CD4-positive, alpha-beta T cell treated with Interleukin-1 beta for 1 hour (primary cell): ENCODE data around the gene CDH4.

Source experiments
- DNase-seq, 2 donors: peaks; one replicate each; pipeline ENCODE4 v3.0.0-alpha.2; 2020 to 2022

Gene CDH4

DNA sequence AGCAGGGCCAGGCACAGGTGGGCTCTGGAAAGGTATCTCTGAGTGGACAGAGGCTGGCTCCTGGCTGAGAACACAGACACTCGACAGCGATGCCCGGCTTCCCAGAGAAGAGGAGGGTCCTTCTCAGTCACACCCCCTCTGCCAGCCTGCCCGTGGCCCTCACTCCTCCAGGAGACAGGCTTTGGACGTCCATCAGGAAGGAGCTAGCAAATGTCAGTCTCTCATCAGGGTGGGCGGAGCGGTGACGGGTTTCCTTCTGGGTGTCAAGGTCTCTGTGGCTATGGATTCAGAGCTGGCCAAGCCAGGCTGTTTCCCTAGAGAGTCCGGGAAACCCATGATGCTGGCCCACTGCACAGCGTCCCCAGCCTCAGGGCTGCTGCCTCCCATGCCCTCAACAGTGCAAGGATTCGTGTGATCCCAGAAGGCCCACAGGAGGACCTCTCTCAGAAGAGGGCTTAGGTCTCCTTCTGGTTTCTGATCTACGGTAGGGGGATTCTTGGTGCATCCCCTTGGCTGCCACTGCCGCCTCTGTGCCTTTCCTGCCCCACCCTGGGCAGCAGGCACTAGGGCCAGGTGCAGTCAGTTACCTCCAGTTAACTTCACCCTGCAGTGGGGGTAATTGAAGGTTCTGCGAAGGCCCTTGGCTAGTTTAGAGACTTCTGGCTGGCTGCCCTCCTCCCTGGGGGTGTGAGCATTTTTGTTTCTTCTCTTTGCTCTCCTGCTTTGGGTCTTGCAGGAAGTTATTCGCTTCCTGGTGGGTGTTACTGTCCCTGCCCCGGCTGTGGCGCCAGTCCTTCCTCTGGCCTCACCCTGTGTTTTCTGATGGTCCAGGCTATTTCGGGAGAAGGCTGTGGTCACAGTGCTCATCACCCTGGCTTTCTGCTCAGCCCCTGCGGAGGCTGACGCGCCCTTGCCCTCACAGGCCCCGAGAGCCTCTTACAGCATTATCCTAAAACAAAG lies 80.2 kb downstream of the CDH4 start:
- no peak for DNase-seq

DNA sequence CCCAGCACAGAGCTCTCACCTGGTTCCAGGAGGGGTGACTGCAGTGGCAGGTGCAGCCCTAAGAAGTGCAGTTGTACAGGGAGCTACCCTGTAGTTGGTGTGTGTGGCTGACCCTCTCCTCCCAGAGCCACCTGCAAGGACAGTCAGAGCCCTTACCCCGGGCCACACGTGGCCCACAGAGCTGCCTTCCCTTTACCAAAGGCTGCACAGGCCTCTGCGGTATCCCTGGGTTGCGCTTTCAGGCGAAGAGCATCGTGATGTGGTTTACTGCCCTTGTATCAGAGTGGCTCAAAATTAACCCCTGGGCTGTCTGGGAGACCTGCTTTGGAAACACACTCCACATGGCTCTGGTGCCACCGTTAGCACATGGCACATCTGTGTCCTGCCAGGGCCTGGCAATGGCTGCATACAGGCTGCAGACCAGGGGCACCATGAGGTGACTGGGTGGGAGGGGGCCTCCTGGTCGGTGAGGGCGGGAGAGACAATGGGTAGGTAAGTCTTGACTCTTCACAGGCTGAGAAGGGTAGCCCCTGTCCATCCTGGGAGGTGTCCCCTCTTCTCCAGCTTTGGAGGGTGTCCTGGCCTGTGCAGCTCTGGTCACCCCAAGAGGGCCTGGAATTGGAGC lies 81.5 kb downstream of the CDH4 start:
- DNase-seq: no peak

DNA sequence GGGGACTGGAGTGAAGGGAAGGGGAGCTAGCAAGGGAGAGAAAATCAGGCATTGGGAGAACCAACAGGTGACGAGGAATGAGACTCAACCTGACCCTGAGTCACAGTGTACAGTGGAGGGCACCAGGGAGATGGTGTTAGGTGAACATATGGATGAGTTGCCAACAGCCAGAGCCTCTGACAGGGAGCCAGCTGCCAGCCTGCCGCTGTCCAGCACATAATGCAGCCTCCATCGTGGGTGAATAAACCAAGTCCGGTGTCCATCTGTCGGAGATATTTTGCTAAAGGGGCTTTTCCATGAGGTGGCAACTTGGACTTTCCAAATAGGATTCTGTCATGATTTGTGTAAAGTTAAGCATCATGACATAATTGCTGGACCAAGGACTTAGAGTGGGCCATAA lies 88.1 kb downstream of the CDH4 start:
- no peak for DNase-seq

DNA sequence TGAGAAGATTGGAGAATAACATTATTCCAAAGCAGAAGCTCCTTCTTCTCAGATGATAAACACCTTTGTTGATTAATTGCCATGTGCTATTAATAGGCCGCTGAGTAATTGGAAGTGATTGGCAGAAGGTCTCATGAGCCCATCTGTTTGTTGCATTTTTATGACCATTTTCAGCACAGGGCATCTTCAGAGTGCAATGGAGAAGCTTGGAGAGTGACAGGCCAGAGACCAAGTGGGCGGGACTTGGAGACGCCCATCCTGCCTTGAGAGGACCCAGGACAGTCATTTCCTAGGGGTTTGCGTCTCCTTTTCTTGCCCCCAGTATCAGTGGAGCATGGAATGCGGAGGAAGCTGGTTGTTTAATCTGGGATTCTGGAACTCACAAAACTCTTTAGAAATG lies 89.5 kb downstream of the CDH4 start:
- DNase-seq: no peak

DNA sequence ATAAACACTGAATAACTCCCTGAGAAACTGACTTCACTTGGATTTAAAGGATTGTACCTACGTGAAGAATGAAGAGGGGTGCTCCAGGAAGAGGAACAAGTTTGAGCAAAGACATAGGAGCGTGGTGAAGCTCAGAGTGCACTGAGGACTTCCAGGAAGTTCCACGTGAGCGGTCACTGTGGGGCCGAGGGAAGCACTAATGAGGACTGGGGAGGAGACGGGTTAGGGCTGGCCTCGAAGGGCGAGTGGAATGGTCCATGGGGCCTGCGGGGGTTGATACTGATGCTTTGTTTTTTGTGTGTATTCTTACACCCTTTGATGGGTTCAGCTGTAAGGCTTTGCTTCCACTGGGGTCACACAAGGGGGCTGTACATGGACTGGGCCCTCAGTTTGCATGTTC lies 91.9 kb downstream of the CDH4 start:
- DNase-seq: no peak

DNA sequence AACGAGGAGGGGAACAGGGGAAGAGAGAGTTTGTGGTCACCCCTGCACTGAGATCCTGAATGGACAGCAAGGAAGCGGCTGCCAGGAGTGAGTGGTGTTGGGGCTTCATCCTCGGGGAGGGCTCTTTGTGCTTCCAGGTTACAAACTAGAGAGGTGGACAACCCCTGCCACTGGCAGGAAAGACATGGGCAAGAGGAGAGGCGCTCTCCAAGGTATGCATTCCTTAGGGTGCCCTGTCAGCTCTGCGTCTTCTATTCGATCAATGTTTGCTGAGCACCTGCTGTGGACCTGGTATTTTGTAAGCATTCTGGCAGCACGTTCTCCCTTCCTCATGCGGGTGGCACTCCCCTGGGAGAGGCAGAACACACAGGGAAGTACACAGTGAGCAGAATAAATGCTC lies 93.6 kb downstream of the CDH4 start:
- DNase-seq: no peak

DNA sequence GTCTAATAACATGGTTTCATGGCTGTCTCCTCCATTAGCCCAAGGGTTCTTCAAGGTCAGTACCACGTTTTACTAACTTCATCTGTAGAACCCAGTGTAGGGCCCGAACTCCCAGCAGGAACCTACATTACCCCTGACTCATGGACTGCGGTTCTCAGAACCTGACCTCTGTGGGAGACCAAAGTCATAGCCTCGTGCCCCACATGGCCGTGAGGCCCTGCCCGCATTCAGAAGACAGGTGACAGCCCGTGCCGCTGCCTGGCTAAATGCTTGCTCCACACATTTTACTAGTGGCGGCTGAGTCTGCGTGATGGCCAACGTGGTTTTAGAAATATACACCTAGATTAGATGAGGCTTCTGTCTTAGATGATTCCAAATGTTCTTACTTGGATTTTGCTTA lies 94.9 kb downstream of the CDH4 start:
- DNase-seq: no peak

DNA sequence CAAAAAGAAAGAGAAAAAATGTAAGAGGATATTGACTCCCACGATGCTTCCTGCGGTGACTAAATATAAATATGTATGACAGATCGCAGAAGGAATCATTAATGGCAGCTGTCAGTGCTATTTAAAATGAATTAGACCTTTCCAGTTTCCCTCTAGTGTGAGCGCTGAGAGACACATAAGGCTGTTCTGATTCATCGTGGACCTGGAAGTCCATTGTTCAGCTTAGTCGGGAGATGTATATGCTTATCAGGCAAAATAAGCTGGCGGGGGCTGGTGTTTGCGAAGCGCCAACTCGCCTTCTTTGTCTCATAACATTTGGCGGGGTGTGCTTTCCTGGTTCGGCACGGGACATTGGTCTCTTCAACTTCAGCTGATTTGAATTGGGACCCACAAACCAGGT lies 95.4 kb downstream of the CDH4 start:
- DNase-seq: no peak

DNA sequence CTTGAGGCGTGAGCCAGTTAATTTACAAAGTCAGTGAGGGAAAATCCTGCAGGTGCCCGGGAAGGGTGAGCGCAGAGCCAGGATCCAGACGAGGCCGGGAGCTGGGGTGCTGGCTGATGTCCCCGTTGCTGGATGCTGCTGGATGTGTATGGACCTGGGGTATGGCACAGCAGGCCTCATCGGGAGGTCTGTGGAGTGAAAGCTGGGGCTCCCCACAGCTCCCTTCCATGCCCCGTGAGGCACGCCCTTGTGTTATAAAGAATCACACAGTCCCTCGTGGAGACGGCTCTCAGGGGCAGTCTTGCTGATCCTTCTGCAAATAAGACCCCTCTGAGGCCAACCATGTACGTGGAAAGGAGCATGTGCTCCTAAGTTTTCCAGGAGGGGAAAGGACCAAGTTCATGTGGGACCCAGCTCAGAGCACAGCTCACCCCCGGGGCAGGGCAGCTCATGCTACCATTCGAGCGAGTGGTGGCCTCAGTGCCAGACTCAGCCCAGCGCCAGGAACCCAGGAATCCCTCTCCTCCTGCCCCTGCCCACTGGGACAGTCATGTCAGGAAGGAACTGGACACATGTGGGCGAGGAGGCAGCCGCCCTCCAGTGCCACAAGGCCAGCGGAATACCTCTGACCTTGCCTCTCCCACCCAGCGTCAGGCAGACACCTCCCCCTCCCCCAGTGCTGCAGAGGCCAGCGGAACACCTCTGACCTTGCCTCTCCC lies 97.5 kb downstream of the CDH4 start:
- no peak for DNase-seq

DNA sequence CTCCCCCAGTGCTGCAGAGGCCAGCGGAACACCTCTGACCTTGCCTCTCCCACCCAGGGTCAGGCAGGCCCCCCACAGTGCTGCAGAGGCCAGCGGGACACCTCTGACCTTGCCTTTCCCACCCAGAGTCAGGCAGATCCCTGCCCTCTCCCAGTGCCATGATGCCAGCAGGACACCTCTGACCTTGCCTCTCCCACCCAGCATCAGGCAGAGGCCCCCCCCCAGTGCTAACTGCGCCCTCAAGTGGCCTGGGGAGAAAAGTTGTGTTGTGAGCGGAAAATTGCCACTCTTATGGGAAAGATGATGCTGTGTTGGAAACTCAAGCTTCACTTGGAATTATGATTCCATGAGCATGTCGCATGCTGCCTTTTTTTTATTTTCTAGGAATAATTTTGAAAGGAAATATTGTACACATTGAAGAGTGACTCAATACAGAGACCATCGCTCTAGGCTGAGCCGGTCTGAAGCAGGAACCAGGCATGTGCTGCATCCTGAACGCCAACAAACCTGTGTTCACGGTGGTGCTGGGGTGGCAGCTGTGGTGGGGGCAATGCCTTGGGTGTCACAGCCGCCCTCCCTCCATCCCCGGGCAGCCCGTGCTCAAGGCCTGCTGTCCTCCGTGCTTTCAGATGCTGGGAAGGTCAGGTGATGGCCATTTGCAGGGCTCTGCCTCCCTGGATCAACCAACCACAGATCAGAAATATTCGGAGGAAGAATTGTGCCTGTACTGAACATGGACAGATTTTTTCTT lies 98.6 kb downstream of the CDH4 start:
- DNase-seq: no peak

DNA sequence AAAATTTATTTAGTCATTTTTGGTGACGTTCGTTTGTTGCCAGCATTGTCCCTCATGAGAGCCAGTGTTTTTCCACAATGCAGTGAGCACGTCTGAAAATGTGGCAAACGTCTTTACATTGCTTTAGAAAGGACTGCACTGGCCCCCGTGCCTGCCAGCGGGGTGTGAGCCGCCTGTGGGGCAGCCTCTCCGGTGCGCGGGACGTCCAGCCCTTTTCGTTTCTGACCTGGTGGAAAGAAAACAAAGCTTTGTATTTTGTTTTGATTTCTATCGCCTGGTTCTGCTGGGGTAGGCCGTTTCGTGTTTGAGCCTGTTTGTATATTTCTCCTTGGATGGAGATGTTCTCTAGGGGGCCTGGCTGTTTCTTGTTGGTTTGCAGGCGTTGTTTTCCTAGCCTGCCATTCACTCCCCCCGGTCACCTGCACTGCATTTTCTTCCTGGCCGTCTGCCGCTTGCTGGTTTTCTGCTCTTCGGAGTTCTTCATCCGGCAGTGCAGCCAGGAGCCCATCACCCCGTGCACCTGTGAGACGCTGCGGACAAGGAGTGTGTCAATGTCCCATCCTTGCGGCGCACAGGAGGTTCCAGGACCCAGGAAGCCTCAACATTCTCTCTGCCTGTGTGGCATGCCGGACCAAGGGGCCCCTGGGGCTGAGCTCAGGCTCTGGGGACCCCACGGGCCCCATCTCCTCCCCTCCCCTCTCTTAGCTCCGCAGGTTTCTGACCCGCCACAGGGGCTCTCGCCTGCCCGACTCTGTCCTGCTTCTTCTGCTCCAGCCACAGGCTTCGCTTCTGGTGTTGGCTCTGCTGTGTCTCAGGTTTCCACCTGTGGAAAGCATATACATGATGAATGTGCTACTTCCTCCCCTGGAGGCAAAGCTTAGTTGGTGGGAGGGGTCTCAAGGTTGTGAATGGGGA lies 100.5 kb downstream of the CDH4 start:
- DNase-seq: no peak

DNA sequence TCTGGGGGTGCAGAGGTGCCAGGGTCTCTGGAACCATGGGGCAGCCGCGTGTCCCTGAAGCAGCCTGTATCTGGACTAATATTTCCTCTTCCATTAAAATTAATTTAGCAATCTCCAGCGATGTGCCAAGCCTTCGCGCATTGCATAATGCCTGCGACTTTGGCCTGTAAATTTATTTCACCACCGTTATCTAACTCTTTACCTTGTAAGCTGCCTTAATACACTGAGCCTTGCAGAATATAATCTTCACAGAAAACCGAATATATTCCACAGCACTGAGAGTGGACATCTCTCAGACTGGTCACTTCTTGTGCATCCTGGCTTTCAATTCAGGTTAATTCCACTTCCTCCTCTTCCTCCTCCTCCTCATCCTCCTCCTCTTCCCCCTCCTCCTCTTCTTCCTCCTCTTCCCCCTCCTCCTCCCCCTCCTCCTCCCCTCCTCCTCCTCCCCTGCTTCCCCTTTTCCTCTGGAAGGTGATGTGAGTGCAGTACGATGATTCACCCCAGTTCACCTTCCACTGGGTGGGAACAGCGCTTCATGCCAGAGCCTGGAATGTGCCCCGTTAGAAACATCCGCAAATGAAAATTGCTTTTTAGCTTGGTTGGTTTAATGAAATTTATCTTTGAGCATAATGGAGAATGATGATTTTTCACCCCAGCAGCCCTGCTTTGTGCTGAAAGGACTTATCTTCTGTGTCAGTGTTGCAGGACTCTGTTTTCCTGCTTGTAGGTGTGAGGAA lies 101.4 kb downstream of the CDH4 start:
- DNase-seq: no peak

DNA sequence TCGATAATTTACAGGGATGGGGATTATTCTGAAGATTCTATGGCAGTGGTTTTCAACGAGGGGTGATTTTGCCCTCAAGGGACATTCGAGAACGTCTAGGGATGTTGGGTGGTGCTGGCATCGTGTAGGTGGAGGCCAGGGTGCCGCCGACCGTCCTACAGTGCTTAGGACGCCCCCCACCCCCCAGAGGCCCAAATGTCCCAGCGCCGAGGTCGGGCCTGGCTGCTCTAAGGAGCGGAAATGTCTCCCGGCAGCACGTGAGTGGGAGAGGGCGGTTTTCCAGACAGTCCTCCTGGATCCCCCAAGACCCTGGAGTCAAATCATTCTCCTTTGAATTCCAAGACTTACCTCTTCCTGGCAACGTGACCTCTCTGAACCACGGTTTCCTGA lies 101.9 kb downstream of the CDH4 start:
- no peak for DNase-seq

DNA sequence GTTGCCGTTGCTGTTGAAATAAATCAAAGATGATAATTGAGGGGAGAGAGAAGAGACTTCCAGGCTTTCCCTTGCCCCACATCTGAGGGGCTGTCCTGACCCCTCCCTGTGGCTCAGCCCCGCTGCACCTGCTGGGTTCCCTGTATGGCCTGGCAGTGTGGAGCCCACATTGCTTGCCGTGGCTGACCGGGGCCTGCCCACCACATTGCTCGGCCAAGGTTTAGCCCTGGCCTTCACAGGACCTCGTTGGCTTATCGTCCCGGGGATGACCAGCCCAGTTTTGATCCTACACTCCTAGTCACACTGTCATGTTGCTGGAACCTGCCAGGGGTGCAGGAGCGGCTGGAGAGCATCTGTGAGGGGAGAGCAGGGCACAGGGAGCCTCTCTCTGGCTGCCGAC lies 102.4 kb downstream of the CDH4 start:
- no peak for DNase-seq

DNA sequence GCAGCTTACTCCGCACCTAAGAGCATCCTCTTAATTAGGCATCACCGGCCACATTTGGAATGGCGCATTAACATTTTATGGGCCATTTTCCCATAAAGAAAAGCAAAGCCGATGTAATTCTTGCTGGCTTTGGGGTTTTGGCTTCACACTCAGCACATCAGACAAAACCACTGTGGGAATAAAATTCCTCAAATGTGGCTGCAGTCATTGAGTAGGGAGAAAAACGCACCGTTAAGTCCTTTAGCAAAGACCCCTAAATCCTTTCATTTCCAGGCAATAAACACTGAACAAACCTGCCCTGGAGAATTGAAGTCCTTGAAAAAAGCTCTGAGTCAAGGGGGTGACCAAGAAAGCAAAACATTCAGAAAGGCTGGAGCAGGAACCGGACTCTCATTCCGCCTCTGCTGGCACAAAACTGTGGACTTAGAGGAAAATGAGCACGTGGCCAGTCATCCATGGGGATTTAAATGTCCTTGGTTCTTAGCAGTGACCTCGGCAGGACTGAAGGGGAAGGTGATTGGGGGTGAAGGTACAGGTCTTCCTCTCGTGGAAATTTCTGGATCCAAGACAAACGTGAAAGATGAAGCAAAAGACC lies 102.9 kb downstream of the CDH4 start:
- no peak for DNase-seq

DNA sequence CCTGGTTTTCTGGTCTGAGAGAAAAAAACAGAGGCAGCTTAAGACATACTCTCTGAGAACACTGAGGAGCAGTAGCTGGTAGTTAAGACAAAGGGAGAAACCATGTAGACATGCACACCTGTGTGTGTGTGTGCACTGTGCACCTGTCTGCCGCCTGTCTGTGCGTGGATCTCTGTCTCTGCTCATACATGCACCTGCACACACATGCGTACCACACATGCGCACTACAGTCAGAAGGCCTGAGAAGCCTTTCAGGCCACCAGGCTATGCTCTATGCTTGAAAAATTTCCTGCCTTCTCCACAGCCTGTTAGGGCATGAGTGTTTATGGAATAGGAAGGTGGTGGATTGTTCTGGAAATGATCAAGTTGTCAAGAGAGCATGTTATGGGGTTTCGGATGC lies 103.5 kb downstream of the CDH4 start:
- no peak for DNase-seq

DNA sequence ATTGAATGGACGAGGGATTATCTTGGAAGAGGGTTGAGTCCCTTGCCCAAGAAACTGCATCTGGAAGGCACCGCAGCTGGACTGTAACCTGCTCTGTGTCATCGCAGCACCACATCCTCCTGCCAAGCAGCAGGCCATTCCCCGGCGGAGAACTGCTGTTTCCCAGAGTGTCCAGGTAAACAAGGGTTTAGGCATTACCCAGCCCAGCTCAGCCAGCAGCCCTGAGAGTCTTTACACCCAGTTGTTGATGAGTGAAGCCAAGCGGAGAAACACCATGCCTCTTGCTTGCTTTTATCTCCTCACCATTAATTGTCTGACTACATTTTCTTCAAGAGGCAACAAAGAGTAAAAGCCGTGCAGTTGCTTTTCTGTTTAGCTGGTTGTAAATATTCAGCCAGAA lies 104.1 kb downstream of the CDH4 start:
- DNase-seq: no peak

DNA sequence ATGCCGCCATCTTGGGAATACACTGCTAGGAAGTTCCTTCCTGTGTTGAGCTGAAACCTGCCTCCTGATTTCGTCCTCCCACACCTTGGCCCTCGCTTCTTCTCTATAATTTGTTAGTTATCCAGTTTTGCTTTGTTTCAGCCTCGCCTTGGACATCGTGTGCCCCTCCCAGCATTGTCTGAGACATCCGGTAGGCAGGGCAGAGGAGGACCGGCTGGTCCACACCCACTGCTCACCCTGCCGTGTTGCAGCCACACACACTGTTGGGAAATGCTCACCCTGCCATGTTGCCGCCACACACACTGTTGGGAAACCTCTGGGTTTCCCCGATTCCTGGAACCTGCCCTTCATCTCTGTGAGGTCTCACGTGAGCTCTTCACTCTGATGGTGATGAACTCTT lies 105.1 kb downstream of the CDH4 start:
- no peak for DNase-seq

DNA sequence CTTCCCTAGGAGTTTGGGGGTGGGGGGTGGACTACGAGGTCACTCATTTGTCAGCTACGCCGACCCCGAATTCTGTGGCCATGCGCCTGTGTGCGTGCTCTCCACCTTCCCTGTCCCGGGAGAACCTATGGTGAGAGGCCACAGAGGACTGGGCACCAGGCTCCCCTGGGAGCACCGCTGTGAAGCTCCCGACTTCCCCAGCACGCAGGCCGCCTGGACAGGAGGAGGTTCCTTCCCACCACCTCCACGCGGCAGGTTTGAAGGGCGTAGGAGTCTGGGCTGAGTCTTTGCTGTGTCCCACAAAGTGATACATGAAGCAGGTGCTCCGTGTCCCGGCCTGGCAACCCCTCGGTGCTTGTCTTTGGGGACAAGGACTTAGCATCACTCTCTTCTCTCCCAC lies 107.2 kb downstream of the CDH4 start:
- DNase-seq: no peak

DNA sequence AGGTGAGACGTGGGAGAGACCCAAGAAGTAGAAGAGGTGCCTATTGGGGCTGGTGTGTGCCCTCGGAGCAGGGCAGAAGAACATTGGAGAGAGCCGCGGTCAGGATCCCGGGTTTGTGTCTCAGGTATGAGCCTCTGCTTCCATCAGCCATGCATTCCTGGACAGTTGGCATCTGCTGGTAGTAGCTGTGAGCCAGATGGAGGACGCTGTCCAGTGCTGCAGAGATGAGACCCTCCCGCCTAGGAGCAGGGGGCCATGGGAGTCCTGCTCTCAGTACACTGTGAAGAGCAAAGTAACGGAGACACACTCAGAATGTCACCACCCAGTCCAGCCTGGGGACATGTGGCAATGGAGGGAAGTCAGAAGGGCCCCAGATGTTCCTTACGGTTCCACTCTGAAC lies 108.2 kb downstream of the CDH4 start:
- DNase-seq: no peak

DNA sequence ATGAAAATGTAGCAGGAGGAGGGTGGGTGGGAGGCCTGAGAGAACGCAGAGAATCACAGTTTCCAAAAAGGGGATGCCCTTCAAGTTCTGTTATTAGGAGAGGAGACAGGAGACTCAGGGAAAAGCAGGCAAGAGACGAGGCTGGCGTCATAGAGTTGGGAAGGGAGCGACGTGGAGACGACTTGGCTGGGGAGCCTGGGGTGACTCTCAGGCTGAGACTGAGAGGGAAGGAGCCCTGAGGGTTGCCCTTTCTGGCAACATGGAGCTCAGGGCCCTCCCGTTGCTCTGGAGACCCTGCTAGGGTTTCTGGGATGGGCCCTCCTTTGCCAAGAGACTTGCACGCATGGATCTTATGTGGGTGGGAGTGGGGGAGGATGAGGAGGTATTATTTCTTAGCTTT lies 108.9 kb downstream of the CDH4 start:
- no peak for DNase-seq
